Fibroblast of pulmonary artery (primary cell): Measurements from ENCODE around the gene MACROD2.
A peak's percentile ranks its signal among the peaks of the same experiment; 100 is the strongest.

ENCODE experiments used
- DNase-seq: peaks from one replicate; pipeline ENCODE4 v3.0.0-alpha.2; 2010; ENCODE audit warnings: low read depth
- H3K4me3 ChIP-seq: replicated peaks from 2 replicates; pipeline ENCODE4 v1.5.1; 2011; ENCODE audit warnings: low read depth, mild to moderate bottlenecking, control low read depth, low read length, moderate library complexity
- TF ChIP-seq, protein P1 (sequence below): IDR thresholded peaks from 2 replicates; pipeline ENCODE4 v1.5.1; 2011; ENCODE audit warnings: mild to moderate bottlenecking, control low read depth, low read length, inconsistent platforms; ENCODE audit errors: missing control alignments

MACROD2 gene

DNA sequence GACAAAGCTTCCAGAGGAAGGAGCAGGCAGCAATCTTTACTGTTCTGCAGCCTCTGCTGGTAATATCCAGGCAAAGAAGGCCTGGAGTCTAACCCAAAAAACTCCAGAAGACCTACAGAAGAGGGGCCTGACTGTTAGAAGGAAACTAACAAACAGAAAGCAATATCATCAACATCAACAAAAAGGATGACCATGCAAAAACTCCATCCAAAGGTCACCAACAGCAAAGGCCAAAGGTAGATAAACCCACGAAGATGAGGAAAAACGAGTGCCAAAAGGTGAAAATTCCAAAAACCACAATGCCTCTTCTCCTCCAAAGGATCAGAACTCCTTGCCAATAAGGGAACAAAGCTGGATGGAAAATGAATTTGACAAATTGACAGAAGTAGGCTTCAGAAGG is 811.9 kb downstream of the MACROD2 start:
- TF ChIP-seq, protein P1, sequence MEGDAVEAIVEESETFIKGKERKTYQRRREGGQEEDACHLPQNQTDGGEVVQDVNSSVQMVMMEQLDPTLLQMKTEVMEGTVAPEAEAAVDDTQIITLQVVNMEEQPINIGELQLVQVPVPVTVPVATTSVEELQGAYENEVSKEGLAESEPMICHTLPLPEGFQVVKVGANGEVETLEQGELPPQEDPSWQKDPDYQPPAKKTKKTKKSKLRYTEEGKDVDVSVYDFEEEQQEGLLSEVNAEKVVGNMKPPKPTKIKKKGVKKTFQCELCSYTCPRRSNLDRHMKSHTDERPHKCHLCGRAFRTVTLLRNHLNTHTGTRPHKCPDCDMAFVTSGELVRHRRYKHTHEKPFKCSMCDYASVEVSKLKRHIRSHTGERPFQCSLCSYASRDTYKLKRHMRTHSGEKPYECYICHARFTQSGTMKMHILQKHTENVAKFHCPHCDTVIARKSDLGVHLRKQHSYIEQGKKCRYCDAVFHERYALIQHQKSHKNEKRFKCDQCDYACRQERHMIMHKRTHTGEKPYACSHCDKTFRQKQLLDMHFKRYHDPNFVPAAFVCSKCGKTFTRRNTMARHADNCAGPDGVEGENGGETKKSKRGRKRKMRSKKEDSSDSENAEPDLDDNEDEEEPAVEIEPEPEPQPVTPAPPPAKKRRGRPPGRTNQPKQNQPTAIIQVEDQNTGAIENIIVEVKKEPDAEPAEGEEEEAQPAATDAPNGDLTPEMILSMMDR, result no peak

DNA sequence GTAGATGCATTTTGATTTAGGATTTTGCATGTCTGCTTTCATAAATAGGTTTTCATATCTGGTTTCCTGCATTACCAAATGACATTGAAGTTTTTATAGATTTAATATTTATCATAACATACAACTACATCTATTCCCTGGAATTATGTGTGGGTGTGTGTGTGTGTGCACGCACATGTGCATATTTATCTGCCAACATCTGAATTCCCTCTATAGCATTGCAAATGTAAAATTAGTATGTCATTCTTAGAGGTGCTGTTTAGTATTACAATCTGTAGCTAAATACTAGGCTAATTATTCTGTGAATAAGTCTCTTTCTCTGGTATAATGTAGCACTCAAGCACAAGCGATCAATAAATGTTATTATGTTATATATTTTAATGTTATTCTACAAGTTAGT is 820.0 kb downstream of the MACROD2 start:
- TF ChIP-seq, protein P1, result no peak
- no peak overlapping the region for H3K4me3 ChIP-seq
- no peak for DNase-seq

More for the DNA sequence above, 811.9 kb downstream of the MACROD2 start:
- no peak for DNase-seq
- H3K4me3 ChIP-seq, result no peak overlapping the region

DNA sequence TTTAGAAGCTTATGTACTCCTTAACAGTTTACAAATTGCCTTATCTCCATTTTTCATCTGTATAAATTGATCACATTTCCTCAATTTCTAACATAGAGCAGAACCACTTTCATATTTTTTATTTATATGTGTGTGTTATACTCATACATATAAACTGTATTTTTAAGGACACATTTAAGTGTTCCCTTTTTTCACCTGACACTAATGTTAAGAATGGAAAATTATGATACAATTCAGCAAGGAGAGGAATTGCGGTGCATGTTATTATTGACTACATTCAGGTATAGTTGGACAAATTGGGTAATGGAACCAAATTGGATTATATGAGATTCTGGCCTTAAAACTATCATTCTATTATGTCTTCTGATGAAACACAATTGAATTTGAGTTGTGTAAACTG is 821.2 kb downstream of the MACROD2 start:
- DNase-seq, result no peak
- no peak overlapping the region for H3K4me3 ChIP-seq

DNA sequence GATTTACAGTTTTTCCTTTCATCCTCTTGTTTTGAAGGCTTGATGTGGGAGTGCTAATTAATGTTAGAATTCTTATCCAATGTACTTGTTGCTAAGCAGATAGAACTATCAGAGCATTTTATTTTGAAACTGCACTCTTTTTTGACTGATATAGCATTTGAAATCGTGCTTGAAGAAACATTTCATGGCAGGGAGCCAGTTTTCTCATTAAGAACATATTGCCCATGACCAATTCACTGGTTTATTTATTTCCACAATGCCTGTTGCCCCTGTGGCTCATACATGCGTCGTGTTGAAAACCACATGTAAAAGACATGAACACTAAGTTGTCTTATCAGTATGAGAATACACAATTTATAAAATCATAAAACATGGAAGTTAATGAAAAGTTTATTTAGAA is 821.8 kb downstream of the MACROD2 start:
- DNase-seq, result peak; percentile 3
- TF ChIP-seq, protein P1, result no peak
- H3K4me3 ChIP-seq, result no peak overlapping the region

More for the DNA sequence above, 821.2 kb downstream of the MACROD2 start:
- TF ChIP-seq, protein P1, result no peak

DNA sequence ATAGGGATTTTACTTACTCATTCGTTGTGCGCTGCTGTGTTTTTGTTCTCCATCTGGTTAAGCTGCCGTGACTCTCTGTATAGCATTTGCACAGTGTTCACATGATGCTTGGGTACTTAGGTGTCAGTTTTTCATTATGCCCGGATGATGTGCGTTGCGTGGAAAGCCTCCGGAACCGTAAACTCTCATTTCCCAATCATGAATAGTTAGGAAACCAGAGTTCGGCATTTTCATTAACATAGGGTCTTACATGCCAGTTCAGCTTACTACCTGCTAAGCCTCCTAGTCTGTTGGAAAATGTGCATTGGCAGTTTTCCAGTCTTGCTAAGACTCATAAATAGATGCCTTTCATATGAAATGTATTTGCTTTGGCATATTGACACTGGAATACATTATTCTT is 825.5 kb downstream of the MACROD2 start:
- TF ChIP-seq, protein P1, result no peak
- DNase-seq, result no peak
- no peak overlapping the region for H3K4me3 ChIP-seq

DNA sequence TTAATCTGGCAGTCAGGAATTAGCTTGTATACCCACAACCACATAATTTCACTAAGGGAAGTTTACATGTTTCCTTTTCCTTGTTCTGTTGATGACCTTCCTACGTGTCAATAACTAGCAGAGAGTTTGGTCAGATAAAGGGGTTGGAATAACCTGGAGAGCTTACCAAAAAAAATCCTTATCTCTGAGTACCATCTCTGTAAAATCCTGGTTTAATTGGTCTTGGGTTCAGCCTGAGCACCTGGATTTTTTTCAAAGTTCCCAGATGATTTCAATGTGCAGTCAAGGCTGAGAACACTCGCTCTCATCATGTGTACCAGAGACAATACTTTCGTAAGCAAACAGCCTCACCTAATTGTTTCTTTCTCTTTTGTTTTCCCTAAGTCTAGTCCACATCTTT is 825.9 kb downstream of the MACROD2 start:
- DNase-seq, result no peak
- no peak overlapping the region for H3K4me3 ChIP-seq
- TF ChIP-seq, protein P1, result no peak

DNA sequence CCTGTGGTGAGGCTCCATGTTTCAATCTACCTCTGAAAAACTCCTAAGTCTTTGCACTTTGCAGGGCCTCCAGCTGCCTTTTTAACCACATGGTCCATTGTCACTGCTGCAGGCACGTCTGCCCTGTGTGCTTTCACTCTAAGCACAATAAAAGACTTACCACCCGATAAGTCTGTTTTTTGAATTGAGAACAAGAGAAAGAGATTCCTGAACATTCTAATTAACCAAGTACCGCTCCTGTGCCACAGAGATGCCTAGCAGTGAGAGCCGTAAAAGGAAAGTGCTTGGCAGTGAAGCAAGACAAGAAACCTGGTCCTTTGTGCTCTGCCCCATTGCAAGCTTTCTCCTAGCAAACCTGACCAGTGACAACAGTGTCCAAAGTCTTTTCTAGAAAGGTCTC is 829.7 kb downstream of the MACROD2 start:
- no peak overlapping the region for H3K4me3 ChIP-seq
- no peak for DNase-seq
- TF ChIP-seq, protein P1, result no peak
